Colon (tissue), 2 donors: ENCODE results near the gene ADAMTS3.

ENCODE experiments used
- FAIRE-seq: peaks from 2 replicates; lab custom pipeline; 2012; peaks lifted over from hg19 to GRCh38; lab: Jason Lieb, UNC
- donor health status: control.
- donor health status: control.

The ADAMTS3 gene

DNA sequence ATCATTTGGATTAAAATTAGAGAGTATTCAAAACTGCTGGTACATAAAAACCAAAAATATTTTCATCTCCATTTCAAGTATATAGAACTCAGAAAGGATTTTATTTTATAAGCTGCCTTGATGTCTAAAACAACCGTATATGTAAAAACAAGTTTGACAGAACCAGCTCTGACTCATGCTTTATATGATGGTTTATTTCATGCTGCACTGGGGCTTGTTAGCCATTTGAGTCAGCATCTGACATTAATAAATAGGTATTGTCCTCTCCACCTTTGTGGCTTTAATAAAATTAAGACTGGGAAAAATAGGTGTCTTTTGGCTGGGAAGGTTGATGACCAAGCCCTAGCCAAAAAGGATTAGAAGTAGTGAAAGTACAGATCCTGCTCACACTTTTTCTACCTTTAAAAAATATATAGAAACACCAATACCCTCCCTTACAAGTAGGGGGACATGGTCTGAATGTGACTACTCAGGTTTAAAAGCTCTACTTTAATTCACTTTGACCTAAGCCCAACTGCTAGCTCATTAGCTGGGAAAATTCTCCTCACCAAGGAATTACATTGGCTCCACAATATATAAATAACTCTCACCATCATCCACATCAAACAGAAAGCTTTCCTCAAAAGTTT is 228.1 kb downstream of the ADAMTS3 start:
- no peak for FAIRE-seq

DNA sequence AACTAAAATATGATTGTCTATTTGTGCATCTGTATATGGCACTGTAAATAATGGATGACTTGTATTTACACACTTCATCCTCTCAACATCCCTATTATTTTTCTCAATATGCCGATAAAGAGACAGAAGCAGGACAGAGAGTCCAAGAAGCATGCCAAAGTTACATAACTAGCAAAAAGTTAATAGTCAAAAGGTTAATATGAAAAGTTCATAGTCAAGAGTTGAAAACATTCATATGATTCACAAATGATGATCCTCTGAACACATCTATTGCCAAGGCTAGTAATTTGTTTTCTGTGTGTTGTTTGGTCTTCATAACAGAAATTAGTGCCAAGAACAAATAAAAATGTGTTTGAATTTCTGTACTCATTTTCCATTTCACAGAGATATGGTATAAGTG is 231.0 kb downstream of the ADAMTS3 start:
- no peak for FAIRE-seq

DNA sequence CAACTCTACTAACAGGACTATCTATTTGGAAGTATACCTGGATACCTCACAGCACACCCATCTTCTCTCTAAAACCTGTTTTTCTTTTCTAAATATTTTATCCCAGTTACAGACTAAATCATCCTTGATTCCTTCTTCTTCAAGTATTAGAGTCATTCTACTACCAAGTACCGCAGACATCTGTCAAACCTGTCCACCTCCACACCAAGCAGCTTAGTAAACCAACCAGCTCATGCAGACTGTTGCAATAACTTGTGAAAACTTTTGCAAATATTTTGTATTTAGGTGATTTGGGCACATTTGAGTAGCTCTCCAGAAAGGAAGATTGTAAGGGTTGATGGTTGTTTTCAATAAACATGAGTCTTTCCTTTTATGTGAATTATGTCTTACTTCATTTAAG is 238.6 kb downstream of the ADAMTS3 start:
- no peak for FAIRE-seq

DNA sequence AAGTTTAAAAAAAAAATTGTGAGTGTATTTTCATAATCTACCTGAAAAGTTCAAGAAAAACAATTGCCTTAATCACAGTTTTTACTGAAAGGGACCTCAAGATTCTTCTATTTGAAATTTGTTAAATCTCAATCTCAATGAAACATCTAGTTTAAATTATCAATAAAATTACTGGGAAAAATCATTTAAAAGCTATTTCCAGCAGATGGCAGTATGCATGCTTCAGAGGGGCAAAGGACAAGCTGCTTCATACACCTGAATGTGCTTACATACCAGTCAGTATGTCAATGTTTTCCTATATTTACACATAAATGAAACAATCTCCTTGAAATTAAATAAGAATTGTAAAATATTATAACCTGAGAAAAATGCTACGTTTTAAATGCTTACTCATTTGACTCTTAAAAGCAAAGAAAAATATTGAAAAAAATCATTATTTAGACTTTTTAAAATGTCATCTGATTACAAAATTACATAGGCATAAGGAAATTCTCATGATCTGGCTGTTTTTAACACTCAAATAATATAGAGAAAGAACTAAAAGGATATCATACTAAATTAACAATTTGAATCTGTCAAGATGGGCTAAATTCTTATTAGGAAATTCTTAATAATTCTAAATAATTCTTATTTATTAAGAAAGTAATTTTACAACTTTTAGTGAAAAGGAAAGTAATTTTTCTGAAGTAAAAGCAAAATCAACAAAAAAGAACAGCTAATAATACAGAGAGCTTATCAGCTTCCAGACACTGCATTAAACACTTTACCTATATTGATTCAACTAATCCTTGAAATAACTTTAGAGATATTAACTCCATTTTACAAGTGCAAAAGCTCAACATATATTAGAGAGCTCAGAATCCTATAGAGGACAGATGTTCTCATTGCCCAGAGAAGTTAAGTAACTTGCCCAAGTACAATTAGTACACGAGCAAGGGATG is 242.1 kb downstream of the ADAMTS3 start:
- FAIRE-seq = peak; percentile 92

DNA sequence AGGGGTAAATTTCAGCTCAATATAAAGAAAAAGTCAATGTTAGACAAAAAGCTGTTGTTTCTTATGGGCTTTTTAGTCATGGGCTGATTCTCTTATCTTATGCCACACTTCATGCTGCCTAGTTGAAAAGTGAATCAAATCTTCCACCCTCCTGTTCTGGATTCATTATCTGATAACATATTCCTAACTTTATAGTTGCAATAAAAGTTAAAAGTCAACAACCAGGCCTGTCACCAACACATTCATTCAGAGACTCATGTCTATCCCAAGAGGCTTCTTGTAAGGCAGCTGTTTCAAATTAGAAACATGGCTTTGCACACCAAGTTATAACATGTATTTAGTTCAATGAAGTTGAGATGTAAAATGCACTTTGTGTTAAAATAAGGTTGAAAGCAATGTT is 243.8 kb downstream of the ADAMTS3 start:
- no peak for FAIRE-seq

DNA sequence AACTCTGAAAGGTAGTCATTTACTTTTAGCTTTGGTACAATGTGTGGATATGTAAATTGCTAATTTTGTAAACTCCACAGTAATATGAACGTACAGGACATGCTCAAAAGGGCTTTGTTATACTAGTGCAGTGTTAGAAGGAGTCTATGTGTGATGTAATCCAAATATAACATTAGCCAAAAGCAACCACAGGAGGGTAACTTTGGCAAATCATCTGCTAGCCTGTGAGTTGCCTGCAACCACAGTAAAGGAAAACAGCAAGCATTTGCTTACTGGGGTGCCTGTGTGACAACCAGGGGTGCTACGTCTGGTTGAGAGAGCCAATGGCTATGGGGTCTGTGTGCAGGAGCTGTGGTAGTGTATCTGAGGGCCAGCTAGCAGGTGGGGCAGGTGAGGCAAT is 245.8 kb downstream of the ADAMTS3 start:
- no peak for FAIRE-seq

DNA sequence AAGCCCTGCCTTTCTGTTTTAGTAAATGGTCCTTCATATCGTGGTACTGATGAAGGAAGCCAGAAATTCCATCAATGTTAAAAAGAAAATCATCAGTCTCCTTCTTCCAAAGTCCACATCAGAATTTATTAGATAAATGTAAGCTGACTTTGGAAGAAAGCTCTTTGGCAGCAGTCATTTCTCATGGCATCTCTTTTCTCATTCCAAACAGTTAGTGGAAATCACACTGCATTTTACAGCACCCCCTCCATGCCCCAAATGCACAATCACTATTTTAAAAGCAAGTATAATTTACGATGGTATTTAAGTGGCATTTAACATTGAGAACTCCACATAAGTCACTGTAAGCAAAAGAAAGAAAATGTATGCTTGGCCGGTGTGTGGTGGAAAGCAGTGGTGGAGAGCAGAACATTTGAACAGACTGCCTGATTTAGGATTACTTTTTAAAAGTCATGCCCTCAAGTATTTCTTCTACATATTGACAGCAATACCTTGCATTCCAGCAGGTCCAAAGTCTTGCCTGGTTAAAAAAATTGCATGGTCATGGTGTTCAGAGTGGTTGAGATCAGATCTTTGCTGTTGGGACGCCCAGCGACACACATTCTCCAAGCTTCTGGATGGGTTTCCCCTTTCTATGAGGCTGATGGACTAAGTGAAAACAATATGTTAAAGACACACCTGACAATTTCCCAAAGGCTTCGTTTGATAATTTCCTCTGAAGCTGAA is 248.6 kb downstream of the ADAMTS3 start:
- FAIRE-seq = no peak

DNA sequence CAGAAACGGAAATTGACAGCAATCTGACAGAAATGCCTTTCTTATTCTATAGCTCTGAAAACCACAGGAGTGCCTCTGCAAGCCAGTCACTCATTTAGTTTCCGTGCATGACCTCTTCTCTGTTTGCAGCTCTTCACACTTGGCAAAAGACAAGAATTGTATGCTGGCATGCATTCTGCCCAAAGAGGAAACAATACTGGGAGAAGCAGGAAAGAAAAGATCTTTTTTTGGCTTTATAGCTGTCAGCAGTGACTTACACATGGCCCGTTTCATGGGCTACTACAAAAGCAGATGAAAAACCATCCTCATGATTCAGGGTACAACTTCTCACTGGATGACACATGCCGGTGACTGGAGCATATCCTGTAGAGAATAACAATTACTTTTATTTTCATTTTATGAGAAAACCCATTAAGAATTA is 249.4 kb downstream of the ADAMTS3 start:
- FAIRE-seq = no peak

DNA sequence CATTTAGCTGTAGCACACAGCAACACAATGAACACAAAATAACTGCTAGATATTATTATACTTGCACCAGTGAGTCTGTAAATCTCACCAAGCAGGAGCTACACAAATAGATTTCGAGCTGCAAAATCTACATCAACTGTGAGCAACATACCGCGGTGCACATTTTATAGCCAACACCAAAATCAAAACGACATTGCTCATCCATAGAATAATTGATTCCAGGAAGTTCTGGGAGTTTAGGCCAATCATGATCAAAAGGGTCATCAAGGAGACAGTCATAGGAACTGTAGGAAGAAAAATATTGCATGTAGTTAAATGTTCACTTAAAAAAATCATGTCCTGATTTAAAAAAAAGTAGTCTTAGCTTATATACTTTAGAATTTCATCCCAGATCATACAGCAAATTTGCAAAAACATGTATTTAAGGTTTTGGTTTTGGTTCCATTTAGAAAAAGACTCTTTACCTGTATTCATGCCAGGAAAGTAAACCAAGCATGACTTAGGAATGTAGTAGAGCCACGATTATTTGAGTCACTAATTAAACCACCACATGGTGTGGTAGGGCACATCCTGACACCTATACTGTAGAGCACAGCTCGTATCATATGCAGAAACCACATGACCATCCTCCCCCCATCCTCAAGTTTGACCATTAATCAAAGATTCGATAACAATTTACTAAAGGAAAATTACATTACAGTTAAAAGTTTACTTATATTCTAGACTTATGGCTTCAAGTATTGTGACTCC is 250.4 kb downstream of the ADAMTS3 start:
- FAIRE-seq = no peak

DNA sequence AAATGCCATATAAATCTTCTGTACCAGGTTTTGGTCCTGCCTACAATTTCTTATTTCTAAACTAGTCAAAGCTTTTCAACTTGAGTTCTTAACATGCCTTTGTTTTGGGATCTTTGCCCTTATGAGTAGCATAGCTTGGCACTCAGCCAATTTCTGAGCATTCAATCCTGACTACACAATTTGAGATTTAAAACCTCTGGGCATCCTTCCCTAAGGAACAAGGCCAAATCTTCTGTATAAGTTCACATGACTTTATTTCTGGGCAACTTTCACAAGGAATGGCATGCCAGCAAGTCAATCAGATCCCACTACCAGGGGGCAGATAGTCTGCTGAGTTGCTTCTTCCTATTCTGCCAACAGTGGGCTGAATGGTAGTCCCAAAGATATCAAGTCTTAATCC is 254.2 kb downstream of the ADAMTS3 start:
- FAIRE-seq = no peak

DNA sequence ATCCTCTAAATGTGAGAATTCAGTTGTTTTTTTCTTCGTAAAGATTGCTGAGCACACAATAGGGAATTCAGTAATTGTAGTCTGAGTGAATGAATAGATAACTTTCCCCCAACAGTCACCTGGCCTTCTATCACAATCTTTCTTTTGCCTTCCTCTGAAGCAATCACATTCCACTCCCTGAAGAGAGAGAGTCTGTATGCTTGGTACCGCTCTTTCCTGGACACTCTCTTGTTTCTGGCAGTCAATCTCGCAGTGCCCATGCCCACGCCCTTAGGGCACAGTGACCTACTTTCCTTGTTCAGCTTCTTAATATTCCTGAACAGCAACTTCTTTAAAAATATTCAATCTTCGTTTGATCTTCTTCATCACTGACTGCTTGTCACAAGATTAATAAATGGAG is 255.9 kb downstream of the ADAMTS3 start:
- no peak for FAIRE-seq

DNA sequence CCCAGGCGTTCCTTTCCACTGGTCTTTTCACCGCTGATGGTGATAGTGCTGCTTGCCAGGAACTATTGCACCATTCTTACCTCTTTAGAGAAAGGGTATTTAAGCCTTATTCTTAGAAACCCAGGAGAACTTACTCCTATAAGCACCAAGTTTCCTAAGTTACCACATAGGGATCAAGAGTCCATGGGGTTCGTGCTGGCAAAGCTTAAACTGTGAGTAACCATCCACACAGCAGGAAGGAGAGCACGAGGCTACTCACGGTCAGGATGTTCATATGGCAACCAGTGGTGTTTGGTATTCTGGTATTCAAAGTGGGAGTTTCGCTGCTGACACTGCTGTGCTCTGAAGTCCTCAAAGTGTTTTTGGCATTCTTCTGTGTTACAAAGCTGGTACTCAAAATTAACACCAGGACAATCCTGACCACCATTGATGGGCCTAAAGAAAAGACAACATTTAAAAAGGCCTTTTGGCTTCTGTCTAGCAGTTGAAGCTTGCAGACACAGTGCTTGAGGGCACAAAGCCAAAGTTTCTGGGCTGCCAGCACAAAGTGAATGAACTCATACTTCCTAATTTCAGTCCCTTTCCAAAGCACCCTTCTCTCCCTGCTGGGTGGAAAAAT is 256.9 kb downstream of the ADAMTS3 start:
- no peak for FAIRE-seq

DNA sequence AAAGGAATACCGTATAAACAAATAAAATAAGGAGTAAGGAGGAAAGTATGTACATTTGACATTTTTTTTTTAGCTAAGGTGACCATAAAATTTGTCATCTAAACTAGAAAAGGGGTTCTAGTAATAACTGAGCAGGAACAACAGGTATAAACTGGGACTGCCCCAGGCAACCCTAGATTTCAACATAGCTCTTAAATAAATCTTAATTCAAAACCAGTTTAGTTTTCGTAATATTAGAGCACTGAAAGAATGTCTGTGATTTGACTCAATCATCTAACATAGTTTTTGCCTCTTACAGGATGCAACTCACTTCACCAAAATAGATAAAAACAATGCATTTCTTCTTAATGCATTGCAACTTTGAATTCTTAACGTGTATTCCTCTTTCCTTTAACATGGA is 257.7 kb downstream of the ADAMTS3 start:
- FAIRE-seq = no peak

DNA sequence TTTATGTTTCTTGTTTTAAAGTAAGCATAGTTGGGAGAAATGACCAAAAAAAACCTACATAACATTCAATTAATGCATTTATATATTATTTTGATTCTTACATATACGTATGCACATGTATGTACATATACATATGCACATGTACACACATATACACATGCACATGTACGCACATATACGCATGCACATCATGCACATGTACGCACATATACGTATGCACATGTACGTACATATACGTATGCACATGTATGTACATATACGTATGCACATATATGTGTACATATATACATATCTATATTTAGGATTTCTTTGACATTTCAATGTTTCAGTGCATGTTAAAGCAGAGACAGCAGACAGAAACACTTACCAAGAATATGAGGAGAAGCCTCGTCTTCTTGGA is 263.4 kb downstream of the ADAMTS3 start:
- FAIRE-seq = no peak

DNA sequence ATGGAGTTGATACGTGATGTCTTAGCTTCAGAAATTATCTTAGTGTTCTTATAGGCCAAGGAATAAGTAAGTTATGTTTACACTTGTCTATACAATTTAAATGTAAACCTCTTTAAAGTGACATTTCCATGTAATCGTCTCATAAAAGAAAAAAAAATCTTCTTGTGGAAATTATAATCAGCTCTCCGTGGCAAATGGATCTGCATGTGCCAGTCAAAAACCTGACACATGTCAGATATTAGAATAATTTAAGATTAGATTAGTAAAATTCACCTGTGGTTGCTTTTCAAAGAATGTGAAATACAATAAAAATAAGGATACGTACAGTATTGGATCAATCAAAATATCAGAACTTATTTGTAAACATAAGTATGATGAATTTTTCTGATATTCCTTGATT is 263.9 kb downstream of the ADAMTS3 start:
- no peak for FAIRE-seq

DNA sequence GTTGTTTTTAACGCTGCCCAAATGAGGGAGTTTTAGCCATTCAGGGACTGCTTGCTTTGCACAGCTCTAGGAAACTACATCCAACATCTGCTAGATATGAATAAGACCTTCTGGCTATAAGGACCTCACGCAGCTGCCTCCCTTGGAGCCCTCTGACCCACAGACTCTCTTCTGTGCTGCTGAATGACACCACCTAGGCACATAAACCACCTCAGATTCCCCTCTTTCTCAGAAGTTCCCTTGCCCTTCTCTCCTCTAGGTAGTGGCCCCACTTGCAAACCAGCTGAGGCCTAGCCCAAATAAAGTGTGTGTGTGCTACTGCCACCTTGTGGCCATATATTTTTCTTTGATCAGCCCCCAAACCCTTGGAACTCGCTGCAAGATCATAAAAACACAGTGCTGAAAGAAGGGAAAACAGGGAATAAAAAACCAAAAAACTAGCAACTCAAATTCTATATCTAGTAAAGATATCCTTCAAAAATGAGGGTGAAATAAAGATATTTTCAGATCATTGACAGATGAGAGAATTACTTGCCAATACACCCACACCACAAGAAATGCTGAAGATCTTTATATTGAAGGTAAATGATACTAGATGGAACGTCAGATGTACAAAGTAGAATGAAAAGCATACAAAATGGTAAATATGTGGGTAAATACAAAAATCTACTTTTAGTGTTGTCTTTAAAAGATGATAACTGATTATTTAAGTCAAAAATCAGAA is 265.9 kb downstream of the ADAMTS3 start:
- no peak for FAIRE-seq

DNA sequence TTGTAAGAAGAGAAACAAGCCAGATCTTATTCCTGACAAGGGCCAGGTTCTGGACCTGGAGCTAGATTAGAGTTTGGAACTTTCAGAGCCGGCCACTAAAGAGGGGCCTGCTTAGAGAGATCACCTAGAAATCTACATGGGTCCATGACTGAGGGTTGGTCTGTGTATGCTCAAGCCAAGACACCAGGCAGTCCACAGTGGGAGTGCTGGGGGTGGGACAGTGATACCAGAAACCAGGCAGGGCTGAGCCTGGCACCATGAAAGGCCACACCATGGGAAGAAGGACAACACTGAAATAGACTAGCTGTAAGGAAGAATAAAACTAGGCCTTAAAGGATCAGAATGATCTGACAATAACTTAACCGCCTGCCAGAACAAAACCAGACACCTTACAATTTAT is 267.3 kb downstream of the ADAMTS3 start:
- no peak for FAIRE-seq

DNA sequence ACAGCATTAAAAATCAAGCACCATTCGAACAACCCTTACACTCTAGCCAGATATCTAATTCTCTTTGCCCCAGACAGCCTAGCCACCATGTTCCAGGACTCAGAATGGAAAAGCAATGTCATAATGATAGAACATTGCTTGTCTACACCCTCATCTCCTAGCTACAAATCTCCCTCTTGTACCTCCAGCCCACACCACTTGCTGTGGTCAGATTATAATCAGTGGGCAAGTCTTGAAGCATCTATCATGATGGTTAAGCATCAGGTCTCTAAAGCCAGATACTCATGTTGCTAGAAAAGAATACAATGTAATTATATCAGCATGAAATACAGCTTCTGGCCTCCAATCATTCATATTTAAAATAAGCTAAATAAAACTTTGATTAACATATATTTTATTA is 268.9 kb downstream of the ADAMTS3 start:
- FAIRE-seq = no peak

DNA sequence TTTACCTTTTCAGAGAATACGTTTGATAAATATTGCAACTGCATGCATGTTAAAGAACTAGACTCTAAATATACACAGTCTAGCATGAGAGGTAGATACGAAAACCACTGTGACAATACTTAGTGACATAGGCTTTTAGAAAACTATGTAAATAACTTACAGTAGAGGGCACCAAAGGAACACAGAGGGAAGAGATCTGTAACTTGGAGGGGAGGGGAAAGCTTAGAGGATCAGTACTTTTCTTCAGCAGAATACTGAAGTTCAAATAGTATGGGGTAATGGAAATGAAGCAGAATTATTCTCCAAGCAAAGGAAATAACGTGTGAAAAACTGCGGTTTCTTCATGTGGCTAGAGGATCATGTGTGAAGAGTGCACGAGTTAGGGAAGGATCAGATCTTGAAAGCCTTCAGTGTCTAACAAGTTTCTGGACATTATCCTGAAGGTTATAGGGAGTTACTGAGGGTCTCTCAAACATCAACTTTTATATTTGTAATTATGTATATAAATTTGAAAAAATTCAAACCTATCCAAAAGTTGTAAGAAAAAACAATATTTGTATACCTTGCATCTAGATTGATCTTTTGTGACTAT is 273.0 kb downstream of the ADAMTS3 start:
- no peak for FAIRE-seq

DNA sequence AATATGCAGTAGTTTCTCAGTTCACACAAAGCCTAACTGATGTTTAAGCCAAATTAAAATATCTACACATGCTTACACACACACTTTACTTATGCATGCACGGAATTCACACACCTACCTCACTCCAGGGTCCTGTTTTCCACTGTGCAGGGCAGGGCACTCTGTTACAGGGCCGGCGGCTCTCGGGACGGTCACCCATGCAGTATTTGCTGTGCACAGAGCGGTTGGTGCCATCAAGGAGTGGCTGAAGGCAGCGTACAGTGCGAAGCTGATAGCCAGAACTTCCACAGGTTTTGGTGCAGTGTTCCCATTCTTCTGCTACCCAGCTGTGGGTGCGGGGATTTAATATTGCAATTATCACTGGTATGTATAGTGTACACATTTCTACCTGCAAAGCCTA is 278.3 kb downstream of the ADAMTS3 start:
- FAIRE-seq = no peak

DNA sequence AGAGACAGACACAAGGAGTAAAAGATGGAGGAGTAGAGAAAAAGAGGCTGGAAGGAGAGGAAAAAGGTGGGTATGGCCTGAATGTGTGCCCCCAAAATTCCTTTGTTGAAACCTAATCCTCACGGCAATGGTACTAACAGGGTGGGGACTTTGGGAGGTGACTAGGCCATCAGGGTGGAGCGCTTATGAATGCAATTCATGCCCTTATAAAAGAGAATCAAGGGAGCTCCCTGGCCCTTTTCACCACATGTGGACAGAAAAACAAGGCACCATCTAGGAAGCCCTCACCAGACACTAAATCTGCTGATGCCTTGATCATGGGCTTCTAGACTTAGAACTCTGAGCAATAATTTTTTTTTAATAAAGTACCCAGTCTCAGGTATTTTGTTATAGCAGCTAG is 282.1 kb downstream of the ADAMTS3 start:
- FAIRE-seq = no peak
